SK-N-MC (cell line): Measurements from ENCODE around the gene SCP2D1.

Experiments used
- EZH2 ChIP-seq: fragments of 200-600 bp; sonication (generic); IDR thresholded peaks from one replicate; pipeline ENCODE4 v1.6.1; 2017; ENCODE audit warnings: antibody characterized with exemption
- FOXP2 ChIP-seq: optimal IDR thresholded peaks from 2 replicates; pipeline ENCODE3; 2011; ENCODE audit warnings: mild to moderate bottlenecking, moderate library complexity; ENCODE audit not compliant: insufficient read depth; ENCODE audit errors: extremely low read length, control extremely low read depth
- POLR2AphosphoS5 ChIP-seq: IDR thresholded peaks from 2 replicates; pipeline ENCODE4 v1.6.1; 2012; ENCODE audit warnings: mild to moderate bottlenecking, low read depth, low read length, borderline replicate concordance

- TF ChIP-seq EZH2: no peak
- TF ChIP-seq POLR2AphosphoS5: no peak
- TF ChIP-seq FOXP2: no peak
These were observed 22.1 kb downstream of the SCP2D1 start for GRCh38 chr20:18835466-18836256.
